Skin epidermis (tissue), 12 donors: ENCODE data around the gene GALNT14.
A peak's percentile ranks its signal among the peaks of the same experiment; 100 is the strongest.

ENCODE experiments used
- H3K27ac ChIP-seq, 21 experiments: fragments of 200-600 bp; sonication (generic) in 11 of 21; one replicate each; pipeline ENCODE4 v1.5.0; 2020; ENCODE audit warnings: mild to moderate bottlenecking in 3 of 21, inconsistent platforms in 2 of 21, moderate library complexity in 2 of 21
- H3K4me3 ChIP-seq, 7 experiments: fragments of 200-600 bp; sonication (generic) in 2 of 7; one replicate each; pipeline ENCODE4 v1.5.0; 2020; ENCODE audit warnings: inconsistent platforms in 2 of 7, mild to moderate bottlenecking in 2 of 7, moderate library complexity in 1 of 7

GALNT14 gene

DNA sequence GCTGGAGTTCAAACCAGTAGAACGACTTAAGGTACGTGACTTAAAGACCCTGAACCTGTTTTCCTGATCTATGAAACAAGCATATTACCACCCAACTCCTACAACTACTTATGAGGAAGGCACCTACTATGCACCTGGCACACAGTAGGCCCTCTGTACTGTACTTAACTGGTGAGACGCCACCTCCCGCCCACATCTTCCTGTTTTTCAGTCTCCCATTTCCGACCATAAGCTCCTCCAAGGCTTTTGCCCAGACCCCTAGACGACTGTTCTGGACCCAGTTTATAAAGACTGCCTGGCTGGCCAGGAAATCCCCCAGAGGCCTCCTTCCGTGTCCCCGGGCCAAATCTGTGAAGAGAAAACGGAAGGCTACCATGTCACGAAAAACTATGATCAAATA is 1.5 kb downstream of the GALNT14 start:
- Histone ChIP-seq H3K27ac (no peak overlapping the region), H3K4me3 (peak overlapping the region in 5 of 7 experiments; percentile 42 to 53 (median 50))

DNA sequence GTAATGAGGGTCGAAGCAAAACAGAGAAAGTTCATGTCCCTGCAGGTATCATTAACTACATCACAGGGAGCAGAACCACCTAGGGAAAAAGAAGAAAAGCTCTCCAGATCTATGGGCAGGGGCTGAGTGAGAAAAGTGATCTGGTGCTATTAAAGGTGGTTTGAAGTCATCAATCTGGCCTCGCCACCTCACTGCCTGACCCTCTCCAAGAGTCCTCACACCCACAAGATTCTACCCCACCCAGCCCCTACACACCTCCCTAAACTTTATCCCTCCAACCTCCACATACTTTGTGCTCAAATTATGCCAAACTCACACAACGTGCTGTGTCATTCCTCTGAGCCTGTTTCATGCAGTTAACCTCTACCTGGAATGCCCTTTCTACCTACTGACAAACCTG is 2.2 kb downstream of the GALNT14 start:
- H3K27ac ChIP-seq = no peak overlapping the region
- H3K4me3 ChIP-seq = no peak overlapping the region

DNA sequence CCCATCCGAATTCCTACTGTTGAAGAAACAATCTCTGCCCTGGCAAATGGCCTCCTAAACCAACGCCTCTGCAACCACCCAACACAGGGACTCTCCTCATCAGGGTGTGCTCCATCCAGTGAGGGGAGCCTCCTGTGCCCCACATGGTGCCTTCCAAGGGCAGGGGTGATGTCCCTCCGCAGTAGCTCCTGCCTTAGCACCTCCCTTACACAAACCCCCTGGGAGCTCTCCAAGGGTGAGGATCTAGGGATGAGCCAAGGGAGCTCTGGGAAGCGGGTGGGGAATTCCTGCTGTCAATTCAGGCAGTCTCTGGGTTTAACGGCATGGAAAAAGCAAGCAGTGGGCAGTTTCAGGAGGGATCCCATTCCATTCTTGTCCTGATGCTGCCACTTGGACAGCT is 3.8 kb downstream of the GALNT14 start:
- H3K4me3 ChIP-seq = no peak overlapping the region
- no peak overlapping the region for H3K27ac ChIP-seq

DNA sequence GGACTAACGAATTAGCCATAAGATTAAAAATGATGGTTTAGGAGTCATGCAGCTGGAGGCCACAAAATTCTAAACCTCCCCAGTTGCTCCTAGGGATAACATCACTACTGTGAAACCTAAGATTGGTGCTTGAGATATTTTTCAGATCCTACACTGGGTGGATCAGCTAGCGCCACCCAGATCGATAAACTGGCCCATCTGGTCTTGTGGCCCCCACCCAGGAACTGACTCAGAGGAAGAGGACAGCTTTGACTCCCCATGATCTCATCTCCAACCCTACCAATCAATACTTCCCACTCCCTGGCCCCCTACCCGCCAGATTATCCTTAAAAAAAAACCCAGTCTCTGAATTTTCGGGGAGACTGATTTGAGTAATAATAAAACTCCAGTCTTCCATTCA is 5.5 kb downstream of the GALNT14 start:
- Histone ChIP-seq H3K27ac (no peak overlapping the region), H3K4me3 (no peak overlapping the region)

DNA sequence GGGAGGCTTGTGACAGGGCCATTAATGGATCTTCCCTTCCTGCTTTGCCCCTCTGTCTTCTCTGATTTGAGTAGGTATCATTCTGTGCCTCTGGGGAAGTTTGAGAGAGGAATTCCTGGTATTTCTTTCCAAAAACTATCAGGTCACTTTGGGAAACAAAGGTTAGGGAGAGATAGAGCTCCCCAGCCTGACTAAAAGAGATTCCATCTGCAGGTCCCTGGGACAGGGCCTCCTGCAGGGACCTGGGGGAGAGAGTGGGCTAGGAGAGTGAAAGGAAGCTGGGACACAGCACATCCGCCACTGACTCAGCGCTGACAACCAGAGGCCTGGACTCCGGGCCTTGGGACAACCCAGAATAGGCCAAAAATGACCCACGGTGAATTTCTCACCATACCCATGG is 6.4 kb downstream of the GALNT14 start:
- Histone ChIP-seq H3K4me3 (no peak overlapping the region), H3K27ac (no peak overlapping the region)

DNA sequence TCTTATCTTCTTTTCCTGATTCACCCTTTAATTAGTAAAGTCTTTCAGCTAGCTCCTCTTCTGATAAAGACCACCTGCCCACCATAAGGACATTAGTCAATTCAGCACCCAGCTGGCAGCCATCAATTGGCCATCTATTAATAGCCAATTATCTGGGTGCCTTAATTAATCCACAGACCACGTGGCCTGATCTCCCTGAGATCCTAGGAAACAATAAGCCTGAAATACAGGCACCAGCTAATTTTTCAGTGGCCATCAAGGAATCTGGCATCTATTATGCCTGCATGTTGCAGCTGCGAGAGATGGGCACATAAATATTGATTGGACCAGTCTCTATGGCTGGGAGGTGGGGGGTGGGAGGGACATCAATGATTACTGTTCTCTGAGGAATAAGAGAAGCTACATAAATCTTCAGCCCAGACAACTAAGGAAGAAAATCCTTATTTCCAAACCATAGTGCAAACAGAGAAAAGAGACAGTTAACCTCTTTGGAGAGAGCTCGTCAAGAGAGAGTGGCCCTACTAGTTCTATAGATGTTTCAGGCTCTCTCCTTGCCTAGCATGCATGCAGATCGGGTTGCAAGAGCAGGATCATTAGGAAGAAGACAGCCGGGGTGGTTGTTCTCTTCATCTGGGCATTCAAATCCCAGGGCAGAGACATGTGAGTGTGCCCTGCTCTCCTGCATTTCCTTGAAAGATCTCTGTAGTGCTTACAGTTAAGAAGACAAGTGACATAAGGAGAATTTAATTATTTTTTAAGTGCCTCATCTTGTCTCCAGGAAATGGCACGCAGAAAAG is 8.7 kb downstream of the GALNT14 start:
- Histone ChIP-seq H3K27ac (no peak overlapping the region), H3K4me3 (no peak overlapping the region)

DNA sequence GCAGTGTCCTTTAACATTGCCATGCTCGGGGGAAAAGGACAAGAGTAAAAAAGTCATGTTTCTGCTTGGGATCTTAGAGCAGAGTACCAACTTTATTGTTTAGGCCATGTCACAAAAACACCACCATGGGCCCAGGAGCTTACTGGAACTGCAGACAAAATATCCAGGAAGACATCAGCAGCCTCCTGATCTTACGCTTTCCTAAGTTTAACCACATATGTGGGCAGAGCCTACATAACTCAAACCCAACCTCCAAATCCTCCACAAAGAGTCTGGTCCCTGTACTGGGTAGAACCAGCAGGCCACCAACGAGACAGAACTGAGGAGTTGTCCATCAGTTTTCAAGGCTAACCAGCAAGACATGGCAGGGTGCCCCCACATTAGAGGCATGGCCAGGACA is 10.3 kb downstream of the GALNT14 start:
- no peak overlapping the region for H3K27ac ChIP-seq
- no peak overlapping the region for H3K4me3 ChIP-seq

DNA sequence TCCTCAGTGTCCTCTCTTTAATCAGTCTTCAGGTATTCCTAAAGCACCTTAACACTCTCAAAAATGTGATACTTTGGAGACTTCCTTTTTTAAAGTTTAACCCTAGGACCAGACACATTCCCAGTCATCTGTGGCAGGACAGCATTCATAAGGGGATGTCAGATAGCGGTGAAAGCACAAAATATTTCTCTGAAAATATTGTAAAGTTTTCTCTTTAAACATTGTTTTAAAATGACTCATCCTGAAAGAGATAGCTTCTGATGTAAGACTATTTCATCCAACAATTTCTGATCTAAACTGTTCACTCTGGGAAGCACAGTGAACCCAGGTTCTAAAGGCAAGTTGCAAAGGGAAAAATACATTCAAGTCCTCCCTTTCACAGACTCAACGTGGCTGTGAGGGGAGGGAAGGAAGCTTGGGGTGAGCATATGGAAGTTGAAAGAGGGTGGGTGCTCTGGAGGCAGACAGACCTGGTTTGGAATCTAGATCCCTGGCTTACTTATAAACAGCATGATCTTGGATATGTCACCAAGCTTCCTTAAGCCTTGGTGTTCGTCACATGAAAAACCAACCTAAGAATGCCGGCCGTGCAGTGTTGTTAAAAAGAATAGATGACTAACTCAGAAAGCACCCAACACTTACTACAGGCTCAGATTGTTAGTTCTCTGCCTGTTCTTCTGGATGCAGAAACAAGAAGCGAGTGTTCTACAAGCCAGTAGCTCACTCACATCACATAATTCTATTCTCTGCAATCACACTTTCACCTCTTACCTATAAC is 12.1 kb downstream of the GALNT14 start:
- no peak overlapping the region for H3K27ac ChIP-seq

DNA sequence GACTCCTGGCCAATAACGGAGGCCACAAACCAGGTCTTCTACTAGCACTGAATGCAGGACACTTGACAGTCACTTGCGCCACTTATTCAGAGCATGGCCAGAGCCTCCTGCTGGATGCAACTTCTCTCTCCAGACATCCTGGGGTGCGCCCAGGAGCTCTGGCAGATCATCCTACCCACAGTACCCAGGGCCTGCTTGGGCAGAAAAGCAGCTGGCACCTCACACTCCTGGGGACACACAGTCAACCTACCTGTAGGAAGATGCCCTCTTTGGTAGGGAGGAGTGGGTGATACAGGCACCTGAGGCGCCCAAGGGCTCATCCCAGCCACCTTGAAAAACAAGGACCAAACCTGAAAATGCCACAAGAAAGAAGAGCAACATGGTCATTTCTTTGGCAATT is 13.3 kb downstream of the GALNT14 start:
- Histone ChIP-seq H3K27ac (no peak overlapping the region), H3K4me3 (no peak overlapping the region)

More for the DNA sequence above, 12.1 kb downstream of the GALNT14 start:
- H3K4me3 ChIP-seq = no peak overlapping the region

DNA sequence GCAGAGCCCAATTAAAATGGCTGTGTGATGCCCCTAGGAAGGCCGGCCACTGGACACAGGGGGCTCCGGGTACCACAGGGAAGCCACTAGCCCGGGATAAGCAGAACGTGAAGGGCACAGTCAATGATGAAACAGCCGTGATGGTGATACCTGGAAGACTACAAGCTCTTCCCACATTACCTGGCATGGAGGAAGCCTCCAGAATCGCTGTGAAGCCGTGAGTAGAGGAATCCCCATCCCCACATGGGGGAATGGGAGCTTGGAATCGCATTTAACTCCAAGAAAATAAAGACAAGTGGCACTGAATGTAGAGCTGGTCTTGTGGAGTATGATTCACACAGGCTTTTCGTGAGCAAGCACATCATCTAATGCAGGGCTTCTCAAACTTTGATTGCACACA is 16.1 kb downstream of the GALNT14 start:
- Histone ChIP-seq H3K27ac (no peak overlapping the region), H3K4me3 (no peak overlapping the region)

DNA sequence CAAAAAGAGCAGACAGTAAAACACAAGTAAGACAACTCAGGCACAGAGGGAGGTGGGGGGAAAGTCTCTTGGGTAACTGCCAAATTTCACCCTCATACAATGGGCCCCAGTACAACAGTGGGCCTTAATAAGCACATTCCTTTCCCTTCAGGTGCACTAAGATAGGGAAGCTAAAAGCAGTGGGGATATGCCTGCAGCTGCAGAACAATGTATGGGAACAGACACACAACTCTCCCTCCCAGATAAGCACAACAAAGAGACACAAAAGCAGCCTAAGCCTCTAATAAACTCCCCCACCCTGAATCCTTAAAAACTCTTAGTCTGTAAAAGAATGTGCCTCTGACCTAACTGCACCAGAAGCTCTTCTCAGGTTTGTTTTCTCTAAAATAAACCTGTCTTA is 24.5 kb downstream of the GALNT14 start:
- no peak overlapping the region for H3K4me3 ChIP-seq
- no peak overlapping the region for H3K27ac ChIP-seq

DNA sequence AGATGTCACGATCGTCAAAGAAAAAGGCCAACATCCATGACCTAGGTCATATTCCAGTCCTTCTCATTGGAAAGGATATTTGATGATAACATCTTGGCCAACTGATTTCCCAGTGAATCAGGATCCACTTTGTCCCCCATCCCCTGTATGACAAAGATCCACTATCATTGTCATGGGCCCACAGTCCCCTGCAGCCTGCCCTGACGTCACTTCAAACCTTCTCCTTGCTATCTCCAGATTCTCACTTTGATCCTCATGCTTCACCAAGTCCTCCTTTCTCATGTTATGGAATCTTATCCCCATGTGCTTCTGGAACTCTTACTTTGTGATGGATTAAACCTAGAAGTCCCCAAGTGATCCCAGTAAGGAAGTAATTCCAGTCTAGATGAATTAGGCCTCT is 25.7 kb downstream of the GALNT14 start:
- H3K27ac ChIP-seq = no peak overlapping the region
- H3K4me3 ChIP-seq = no peak overlapping the region

DNA sequence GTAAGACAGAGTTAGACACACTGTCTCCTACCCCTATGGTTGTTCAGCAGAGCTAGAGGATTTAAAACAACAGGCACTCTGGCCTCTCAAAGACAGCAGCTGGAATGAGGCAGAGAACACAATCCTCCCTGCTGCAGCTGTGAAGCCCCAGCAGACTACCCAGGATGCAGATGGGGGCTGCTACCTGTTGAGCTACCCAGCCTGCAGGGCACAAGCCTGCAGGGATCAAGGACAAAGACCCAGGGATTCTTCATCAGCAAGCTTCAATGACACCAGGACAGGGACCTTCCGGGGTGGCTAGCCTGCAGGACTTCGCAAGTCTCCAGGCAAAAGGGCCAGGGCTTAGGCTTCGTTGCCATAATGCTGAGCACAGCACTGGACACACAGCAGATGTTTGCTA is 27.2 kb downstream of the GALNT14 start:
- no peak overlapping the region for H3K27ac ChIP-seq
- H3K4me3 ChIP-seq = no peak overlapping the region

DNA sequence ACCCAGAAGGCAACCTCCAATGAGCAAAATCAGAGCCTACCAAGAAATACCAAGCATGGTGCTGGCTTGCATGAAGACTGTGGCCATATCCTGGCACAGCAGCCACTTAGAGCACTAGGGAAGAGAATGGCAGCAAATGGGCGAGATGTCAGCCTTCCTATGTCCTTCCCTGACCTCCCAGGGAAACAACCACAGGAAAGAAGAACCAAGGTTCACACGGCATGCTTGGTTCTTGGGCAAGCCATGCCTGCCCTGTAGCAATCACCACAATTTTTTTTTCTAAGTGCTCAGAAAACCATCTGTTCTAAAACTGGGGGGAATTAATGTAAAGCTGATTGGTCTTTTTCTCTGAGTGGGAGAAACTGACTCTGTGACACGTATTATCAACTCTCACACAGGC is 27.8 kb downstream of the GALNT14 start:
- Histone ChIP-seq H3K4me3 (no peak overlapping the region), H3K27ac (no peak overlapping the region)

DNA sequence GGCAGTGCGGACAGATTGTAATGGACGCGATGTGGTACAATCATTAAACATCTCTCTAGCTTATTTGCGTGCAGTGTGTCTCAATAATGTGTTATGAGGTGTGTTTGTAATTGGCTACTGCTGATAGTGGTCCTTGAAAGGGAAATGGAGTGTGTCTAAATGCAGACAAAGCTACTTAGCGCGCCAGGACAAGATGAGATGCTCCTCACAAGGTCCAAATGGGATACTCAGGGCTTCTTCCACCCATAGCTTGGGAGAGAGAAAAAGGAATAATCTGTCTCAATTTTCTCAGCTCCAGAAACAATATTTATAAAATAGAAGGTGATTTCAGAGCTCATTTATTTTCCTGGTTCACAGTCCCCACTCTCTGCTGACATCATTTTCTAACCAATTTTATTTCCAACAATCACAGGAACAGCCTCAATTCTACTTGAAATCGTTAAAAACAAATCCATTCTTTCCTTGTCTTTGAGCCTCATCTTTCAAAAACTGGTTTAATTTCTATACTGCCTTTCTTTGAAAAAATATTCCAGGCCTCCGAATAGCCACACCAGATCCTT is 28.5 kb downstream of the GALNT14 start:
- H3K27ac ChIP-seq = no peak overlapping the region

DNA sequence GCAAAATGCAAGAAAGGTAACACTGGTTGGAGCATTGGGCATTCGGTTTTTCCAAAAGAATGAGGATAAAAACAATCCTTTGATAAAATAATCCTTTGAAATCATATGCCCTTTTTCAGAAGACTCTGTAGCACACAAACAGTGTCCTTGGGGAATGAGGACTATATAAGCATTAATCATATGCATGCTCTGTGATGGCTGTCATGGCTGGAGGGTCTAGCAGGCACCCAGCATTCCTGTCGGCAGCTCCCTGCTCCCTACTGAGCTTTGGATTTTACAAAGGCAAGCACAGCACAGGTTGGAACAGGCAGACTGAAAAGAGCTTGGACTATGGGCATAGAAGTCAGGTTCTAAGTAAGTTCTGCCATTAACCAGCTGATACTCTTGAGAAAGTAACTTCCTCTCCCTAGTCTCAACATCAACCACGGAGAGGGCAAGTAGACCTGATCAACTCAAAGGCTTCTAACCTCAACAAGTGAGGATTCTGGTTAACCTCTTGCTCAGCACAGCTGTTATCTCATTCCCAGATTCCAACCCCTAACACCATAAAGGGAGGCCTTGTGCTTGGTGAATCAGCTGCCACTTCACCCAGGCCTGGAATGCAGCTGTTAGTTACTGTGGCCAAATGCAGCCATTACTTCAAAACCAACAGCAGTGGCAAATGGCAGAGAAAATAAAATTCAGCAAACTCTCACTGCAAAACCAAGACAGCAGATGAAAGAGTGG is 29.5 kb downstream of the GALNT14 start:
- H3K4me3 ChIP-seq = no peak overlapping the region
- no peak overlapping the region for H3K27ac ChIP-seq

More for the DNA sequence above, 28.5 kb downstream of the GALNT14 start:
- no peak overlapping the region for H3K4me3 ChIP-seq

DNA sequence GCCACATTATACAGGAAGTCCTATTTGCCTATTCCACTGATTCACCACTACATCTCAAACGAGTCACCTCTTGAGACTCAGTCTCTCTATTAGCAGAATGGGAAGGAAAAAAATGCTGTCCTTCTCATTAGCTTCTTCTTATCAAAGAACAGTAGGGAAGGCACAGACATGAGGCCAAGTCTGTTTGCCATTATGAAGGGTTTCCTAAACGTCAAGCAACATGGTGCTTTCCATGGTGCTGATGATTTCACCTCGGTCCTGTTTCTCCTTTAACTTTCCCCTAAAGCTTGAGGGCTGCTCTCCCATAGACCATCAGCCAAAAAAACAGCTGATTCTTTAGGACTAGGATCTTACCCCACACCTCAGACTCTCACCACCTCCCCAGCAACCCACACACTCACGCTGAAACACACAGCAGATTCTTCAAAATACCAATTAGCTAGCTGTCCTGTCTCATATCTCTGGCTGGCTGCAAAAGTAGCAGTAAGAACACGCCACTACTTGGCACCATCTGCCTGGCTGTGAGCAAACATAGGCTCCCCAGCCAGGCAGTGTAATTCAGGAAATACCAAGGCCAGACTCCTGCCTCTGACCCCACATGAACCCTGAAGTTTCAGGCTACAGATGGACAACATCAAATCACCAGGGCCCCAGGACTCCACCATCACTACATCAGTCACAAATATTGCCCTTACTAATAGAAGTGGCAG is 30.5 kb downstream of the GALNT14 start:
- H3K27ac ChIP-seq = no peak overlapping the region
- no peak overlapping the region for H3K4me3 ChIP-seq

DNA sequence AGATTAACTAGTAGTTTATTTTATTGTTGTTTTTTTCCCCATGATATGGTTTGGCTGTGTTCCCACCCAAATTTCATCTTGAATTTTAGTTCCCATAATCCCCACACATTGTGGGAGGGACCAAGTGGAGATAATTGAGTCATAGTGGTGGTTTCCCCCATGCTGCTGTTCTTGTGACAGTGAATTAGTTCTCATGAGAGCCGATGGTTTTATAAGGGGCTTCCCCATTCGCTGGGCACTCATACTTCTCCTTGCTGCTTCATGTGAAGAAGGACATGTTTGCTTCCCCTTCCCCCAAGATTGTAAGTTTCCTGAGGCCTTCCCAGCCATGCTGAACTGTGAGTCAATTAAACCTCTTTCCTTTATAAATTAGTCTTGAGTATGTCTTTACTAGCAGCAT is 36.5 kb downstream of the GALNT14 start:
- H3K4me3 ChIP-seq = no peak overlapping the region

DNA sequence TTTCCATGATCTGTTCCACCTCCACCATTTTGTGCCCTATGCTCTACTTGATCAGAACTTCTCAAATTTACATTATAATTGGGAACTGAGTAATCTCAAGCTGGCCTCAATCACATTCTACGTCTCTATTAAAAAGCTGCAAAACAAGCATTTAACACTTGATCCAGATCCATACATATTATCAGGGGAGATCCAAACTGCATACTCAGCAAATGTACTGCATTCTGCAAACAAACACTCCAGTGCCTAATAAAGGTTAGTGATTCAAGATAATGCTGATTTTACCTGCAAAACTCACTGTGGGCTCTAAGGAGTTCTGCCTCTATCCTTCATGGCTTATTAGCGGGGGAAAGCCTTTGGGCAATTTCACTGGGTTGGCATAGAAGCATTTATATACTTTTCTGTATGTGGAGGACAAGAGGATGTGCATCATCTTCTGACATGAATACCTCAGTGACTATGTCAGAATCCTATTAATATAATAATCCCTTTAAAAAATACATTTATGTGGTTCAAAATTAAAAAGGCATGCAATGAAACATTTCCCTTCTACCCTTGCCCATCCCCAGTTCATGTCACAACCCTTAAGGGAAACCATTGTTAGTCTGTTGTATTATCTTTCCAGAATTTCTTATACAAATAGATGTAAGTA is 40.2 kb downstream of the GALNT14 start:
- Histone ChIP-seq H3K4me3 (no peak overlapping the region), H3K27ac (no peak overlapping the region)

More for the DNA sequence above, 36.5 kb downstream of the GALNT14 start:
- H3K27ac ChIP-seq = no peak overlapping the region
